CD4-positive, alpha-beta memory T cell (primary cell): ENCODE results near the gene CEP128. TPM values are rescaled to one million over a fixed set of nuclear protein-coding genes. Genes with fewer than 3 reads are reported as not detected.

Experiments used
- CTCF ChIA-PET: fragments of 350-600 bp; sonication (Branson Sonifier 250); formaldehyde crosslinking; loops from one replicate; lab custom pipeline; 2021; ENCODE audit warnings: inconsistent platforms; ENCODE audit not compliant: partially characterized antibody; lab: Charles Lee
- POLR2A ChIA-PET: fragments of 350-600 bp; sonication (Branson Sonifier 250); formaldehyde crosslinking; loops from one replicate; lab custom pipeline; 2021; ENCODE audit not compliant: partially characterized antibody; lab: Charles Lee
- DNase-seq, 5 donors: peaks; one replicate each; pipeline versions ENCODE4 v3.0.0 to v3.0.0-alpha.2; 2020 to 2022; ENCODE audit warnings: mixed read lengths in 1 of 5
- H3K27ac ChIP-seq: one replicate; pipeline ENCODE4 v1.7.0; 2013; ENCODE audit warnings: low read depth, low read length
- H3K27me3 ChIP-seq: 2 replicates; pipeline ENCODE4 v1.7.0; 2013; ENCODE audit warnings: mild to moderate bottlenecking, low read length, moderate library complexity; ENCODE audit not compliant: insufficient read depth
- H3K36me3 ChIP-seq: 2 replicates; pipeline ENCODE4 v1.7.0; 2013; ENCODE audit warnings: mild to moderate bottlenecking, low read length, moderate library complexity; ENCODE audit not compliant: insufficient read depth
- H3K4me1 ChIP-seq: 2 replicates; pipeline ENCODE4 v1.7.0; 2013; ENCODE audit warnings: mild to moderate bottlenecking, low read length, moderate library complexity; ENCODE audit not compliant: insufficient read depth
- H3K4me3 ChIP-seq, 2 donors: one replicate each; pipeline ENCODE4 v1.7.0; 2013; ENCODE audit warnings: low read length in 2 of 2, mild to moderate bottlenecking in 1 of 2
- H3K9me3 ChIP-seq, 2 donors: one replicate each; pipeline ENCODE4 v1.7.0; 2013; ENCODE audit warnings: low read length in 2 of 2, control low read depth in 1 of 2; ENCODE audit not compliant: control insufficient read depth in 1 of 2
- H3K27ac Mint-ChIP-seq, 7 donors: one replicate each; pipeline ENCODE4 v1.8.0; 2020 to 2021; ENCODE audit warnings: mixed read lengths in 7 of 7, mild to moderate bottlenecking in 6 of 7, inconsistent platforms in 3 of 7, moderate library complexity in 3 of 7
- H3K27me3 Mint-ChIP-seq, 2 donors: one replicate each; pipeline ENCODE4 v1.8.0; 2020 to 2021; ENCODE audit warnings: mixed read lengths in 2 of 2
- H3K36me3 Mint-ChIP-seq, 2 donors: one replicate each; pipeline ENCODE4 v1.8.0; 2020 to 2021; ENCODE audit warnings: mixed read lengths in 2 of 2, inconsistent platforms in 1 of 2, mild to moderate bottlenecking in 1 of 2
- H3K4me1 Mint-ChIP-seq, 4 donors: one replicate each; pipeline ENCODE4 v1.8.0; 2020 to 2021; ENCODE audit warnings: mixed read lengths in 4 of 4, mild to moderate bottlenecking in 1 of 4
- H3K4me3 Mint-ChIP-seq, 8 donors: one replicate each; pipeline ENCODE4 v1.8.0; 2020 to 2021; ENCODE audit warnings: mixed read lengths in 8 of 8, mild to moderate bottlenecking in 7 of 8, moderate library complexity in 6 of 8, inconsistent platforms in 3 of 8
- H3K9me3 Mint-ChIP-seq, 8 donors: one replicate each; pipeline ENCODE4 v1.8.0; 2020 to 2021; ENCODE audit warnings: mixed read lengths in 8 of 8, mild to moderate bottlenecking in 5 of 8, inconsistent platforms in 3 of 8, moderate library complexity in 1 of 8
- intact Hi-C: fragments of 100-400 bp; cut with micrococcal nuclease; formaldehyde crosslinking; loops from one replicate; pipeline ENCODE4 v1.15.1; 2023
- polyA plus RNA-seq, 2 donors: library from polyadenylated mRNA; unstranded; fragments of 300-500 nt; fragmentation: Illumina TruSeq; gene quantifications; one replicate each; pipeline ENCODE4 v1.2.3, GENCODE V29; 2021
- total RNA-seq, 2 experiments: library from RNA; stranded (reverse); gene quantifications; one replicate each; pipeline ENCODE4 v1.2.3, GENCODE V29; 2021

The CEP128 gene
- total and polyA plus RNA-seq, 4 experiments from 2014 or later: 2.9 to 21.6 (median 14.7) TPM

GRCh38 chr14:80847070-80847469 is 94.5 kb downstream of the CEP128 start:
- H3K9me3 ChIP-seq: no peaks in the 10 kb centered on the region
- H3K27ac Mint-ChIP-seq: no peak overlapping the region
- POLR2A ChIA-PET: no interaction called here
- H3K4me3 Mint-ChIP-seq: no peak overlapping the region
- no peaks in the 10 kb centered on the region for H3K4me1 Mint-ChIP-seq
- H3K4me3 ChIP-seq: no peak overlapping the region
- no peaks in the 10 kb centered on the region for H3K36me3 ChIP-seq
- intact Hi-C loops: no loop called here
- CTCF ChIA-PET: interaction anchor here (1.2 kb wide), 1 partner anchor 1881 kb away, joined by 3 read pairs; no protein-coding TSS in a partner anchor
- DNase-seq: no peak
- no peaks in the 10 kb centered on the region for H3K36me3 Mint-ChIP-seq
- H3K9me3 Mint-ChIP-seq: peaks cover 0 to 1% (median 0%) of the 10 kb centered on the region in 8 donors
- H3K4me1 ChIP-seq: no peaks in the 10 kb centered on the region
- no peak overlapping the region for H3K27ac ChIP-seq
- H3K27me3 Mint-ChIP-seq: no peaks in the 10 kb centered on the region
- H3K27me3 ChIP-seq: no peaks in the 10 kb centered on the region

DNA sequence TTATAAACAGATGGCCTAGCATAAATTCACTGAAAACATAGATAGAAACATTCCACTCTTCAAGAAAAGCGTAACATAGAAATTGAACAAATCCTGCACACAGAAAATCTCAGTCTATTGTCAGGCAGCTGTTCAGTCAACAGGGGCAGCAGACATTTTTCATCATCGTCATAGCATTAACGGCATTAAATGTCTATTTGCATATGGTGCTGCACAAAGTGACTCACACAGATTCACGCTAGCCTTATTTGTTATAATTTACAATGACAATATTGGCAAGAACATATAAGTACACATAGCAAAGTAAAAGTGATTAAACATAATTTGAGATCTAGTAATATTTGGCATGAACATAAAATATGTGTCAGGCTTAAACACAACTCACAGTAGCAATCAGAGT is 95.7 kb downstream of the CEP128 start:
- Histone ChIP-seq H3K36me3 (no peaks in the 10 kb centered on the region), H3K9me3 (no peaks in the 10 kb centered on the region), H3K4me1 (no peaks in the 10 kb centered on the region), H3K4me3 (no peak overlapping the region), H3K27me3 (no peaks in the 10 kb centered on the region), H3K27ac (no peak overlapping the region)
- H3K36me3 Mint-ChIP-seq: no peaks in the 10 kb centered on the region
- H3K4me1 Mint-ChIP-seq: no peaks in the 10 kb centered on the region
- ChIA-PET POLR2A (no interaction called here), CTCF (interaction anchor here (1.4 kb wide), 1 partner anchor 10 kb away, joined by 3 read pairs; no protein-coding TSS in a partner anchor)
- DNase-seq: no peak
- H3K9me3 Mint-ChIP-seq: peaks cover 0 to 1% (median 0%) of the 10 kb centered on the region in 8 donors
- no peaks in the 10 kb centered on the region for H3K27me3 Mint-ChIP-seq
- intact Hi-C loops: no loop called here
- H3K27ac Mint-ChIP-seq: no peak overlapping the region
- no peak overlapping the region for H3K4me3 Mint-ChIP-seq

GRCh38 chr14:80844872-80845271 is 96.7 kb downstream of the CEP128 start:
- POLR2A ChIA-PET: no interaction called here
- H3K27me3 ChIP-seq: no peaks in the 10 kb centered on the region
- H3K4me3 ChIP-seq: no peak overlapping the region
- Mint-ChIP-seq H3K27ac (no peak overlapping the region), H3K4me3 (no peak overlapping the region), H3K4me1 (no peaks in the 10 kb centered on the region), H3K9me3 (peaks cover 0 to 1% (median 0%) of the 10 kb centered on the region in 8 donors), H3K27me3 (no peaks in the 10 kb centered on the region), H3K36me3 (peaks cover 0 to 6% of the 10 kb centered on the region in 2 donors)
- CTCF ChIA-PET: interaction anchor here (1.4 kb wide), 1 partner anchor 11 kb away, joined by 3 read pairs; no protein-coding TSS in a partner anchor
- no peaks in the 10 kb centered on the region for H3K9me3 ChIP-seq
- DNase-seq: no peak
- no peak overlapping the region for H3K27ac ChIP-seq
- no peaks in the 10 kb centered on the region for H3K36me3 ChIP-seq
- intact Hi-C loops: no loop called here
- no peaks in the 10 kb centered on the region for H3K4me1 ChIP-seq

GRCh38 chr14:80839743-80840142 is 101.8 kb downstream of the CEP128 start:
- ChIA-PET CTCF (interaction anchor here (1.7 kb wide), 1 partner anchor 33 kb away, joined by 3 read pairs; no protein-coding TSS in a partner anchor), POLR2A (no interaction called here)
- intact Hi-C loops: no loop called here
- Mint-ChIP-seq H3K4me3 (no peak overlapping the region), H3K4me1 (no peaks in the 10 kb centered on the region), H3K36me3 (peaks cover 8 to 34% of the 10 kb centered on the region in 2 donors), H3K27ac (no peak overlapping the region), H3K9me3 (no peaks in the 10 kb centered on the region), H3K27me3 (no peaks in the 10 kb centered on the region)
- Histone ChIP-seq H3K4me3 (no peak overlapping the region), H3K36me3 (no peaks in the 10 kb centered on the region), H3K27me3 (no peaks in the 10 kb centered on the region), H3K27ac (no peak overlapping the region), H3K9me3 (no peaks in the 10 kb centered on the region), H3K4me1 (no peaks in the 10 kb centered on the region)
- DNase-seq: no peak

- peaks cover 21 to 49% of the 10 kb centered on the region in 2 donors for H3K36me3 Mint-ChIP-seq
- Histone ChIP-seq H3K36me3 (no peaks in the 10 kb centered on the region), H3K4me1 (no peaks in the 10 kb centered on the region), H3K27ac (no peak overlapping the region), H3K9me3 (no peaks in the 10 kb centered on the region), H3K27me3 (no peaks in the 10 kb centered on the region), H3K4me3 (no peak overlapping the region)
- POLR2A ChIA-PET: no interaction called here
- H3K9me3 Mint-ChIP-seq: peaks cover 0 to 37% (median 28%) of the 10 kb centered on the region in 8 donors
- CTCF ChIA-PET: no interaction called here
- H3K27me3 Mint-ChIP-seq: no peaks in the 10 kb centered on the region
- peaks cover 0 to 2% (median 0%) of the 10 kb centered on the region in 4 donors for H3K4me1 Mint-ChIP-seq
- H3K27ac Mint-ChIP-seq: peak overlapping the region in 2 of 7 donors; percentile 6 to 24
- no peak for DNase-seq
- intact Hi-C loops: no loop called here
- peak overlapping the region in 1 of 8 donors; percentile 21 for H3K4me3 Mint-ChIP-seq
Observed at GRCh38 chr14:80809663-80810062, 131.9 kb downstream of the CEP128 start.

- intact Hi-C loops: no loop called here
- Histone ChIP-seq H3K27me3 (no peaks in the 10 kb centered on the region), H3K36me3 (no peaks in the 10 kb centered on the region), H3K9me3 (no peaks in the 10 kb centered on the region), H3K4me3 (no peak overlapping the region), H3K27ac (no peak overlapping the region), H3K4me1 (no peaks in the 10 kb centered on the region)
- CTCF ChIA-PET: no interaction called here
- H3K4me1 Mint-ChIP-seq: peaks cover 0 to 2% (median under 1%) of the 10 kb centered on the region in 4 donors
- H3K27ac Mint-ChIP-seq: no peak overlapping the region
- no peak for DNase-seq
- POLR2A ChIA-PET: no interaction called here
- no peaks in the 10 kb centered on the region for H3K27me3 Mint-ChIP-seq
- H3K4me3 Mint-ChIP-seq: no peak overlapping the region
- peaks cover 0 to 37% (median 25%) of the 10 kb centered on the region in 8 donors for H3K9me3 Mint-ChIP-seq
- peaks cover 23 to 43% of the 10 kb centered on the region in 2 donors for H3K36me3 Mint-ChIP-seq
Observed at GRCh38 chr14:80805136-80805535, 136.4 kb downstream of the CEP128 start.

- POLR2A ChIA-PET: no interaction called here
- intact Hi-C loops: no loop called here
Observed at GRCh38 chr14:80798878-80799277, 142.7 kb downstream of the CEP128 start.

More at GRCh38 chr14:80798878-80799277, 142.7 kb downstream of the CEP128 start:
- H3K36me3 ChIP-seq: no peaks in the 10 kb centered on the region
- H3K27ac ChIP-seq: no peak overlapping the region
- H3K36me3 Mint-ChIP-seq: peaks cover 16 to 44% of the 10 kb centered on the region in 2 donors
- H3K4me3 ChIP-seq: no peak overlapping the region
- H3K27ac Mint-ChIP-seq: no peak overlapping the region
- H3K27me3 Mint-ChIP-seq: no peaks in the 10 kb centered on the region
- H3K9me3 Mint-ChIP-seq: peaks cover 0 to 36% (median 15%) of the 10 kb centered on the region in 8 donors
- CTCF ChIA-PET: no interaction called here
- no peak overlapping the region for H3K4me3 Mint-ChIP-seq
- no peaks in the 10 kb centered on the region for H3K4me1 ChIP-seq
- H3K9me3 ChIP-seq: no peaks in the 10 kb centered on the region
- H3K27me3 ChIP-seq: no peaks in the 10 kb centered on the region
- H3K4me1 Mint-ChIP-seq: peaks cover 0 to 2% (median 0%) of the 10 kb centered on the region in 4 donors
- no peak for DNase-seq
